SU-DHL-6 (cell line): Measurements from ENCODE around the gene SIRPG.
"Not testable (repeated sequence)": the region's sequence is repeated elsewhere in the genome, so short reads cannot be mapped to it uniquely, and the experiment has no call there.

Experiments
- H2AFZ ChIP-seq: fragments of 200-600 bp; sonication (generic); 2 replicates; pipeline ENCODE4 v1.6.1; 2014; ENCODE audit warnings: low read depth, mild to moderate bottlenecking, moderate library complexity, mixed read lengths, antibody characterized with exemption, low read length; ENCODE audit not compliant: severe bottlenecking
- H3F3A ChIP-seq: fragments of 200-600 bp; shearing (Covaris generic); 2 replicates; pipeline ENCODE4 v1.6.0; 2016; ENCODE audit warnings: antibody characterized with exemption, mild to moderate bottlenecking; ENCODE audit not compliant: insufficient read depth
- H3K27ac ChIP-seq: fragments of 200-600 bp; sonication (generic); 2 replicates; pipeline ENCODE4 v1.5.1; 2016; ENCODE audit warnings: low read depth, mild to moderate bottlenecking, low read length, moderate library complexity, mixed read lengths
- H3K27me3 ChIP-seq: fragments of 200-600 bp; sonication (generic), shearing (Covaris generic); 2 replicates; pipeline ENCODE4 v1.6.0; 2014; ENCODE audit warnings: mild to moderate bottlenecking, low read length
- H3K36me3 ChIP-seq: fragments of 200-600 bp; sonication (generic); 2 replicates; pipeline ENCODE4 v1.6.1; 2014; ENCODE audit warnings: mild to moderate bottlenecking, low read length, mixed read lengths
- H3K4me2 ChIP-seq: fragments of 300-600, 200-600 bp; shearing (Covaris generic), sonication (generic); 2 replicates; pipeline ENCODE4 v1.6.0; 2014; ENCODE audit warnings: low read length, low read depth, mild to moderate bottlenecking; ENCODE audit not compliant: poor library complexity, severe bottlenecking
- H3K4me3 ChIP-seq: fragments of 200-600 bp; sonication (generic); 2 replicates; pipeline ENCODE4 v1.5.1; 2014; ENCODE audit warnings: antibody characterized with exemption, low read length, mild to moderate bottlenecking, mixed read lengths; ENCODE audit not compliant: insufficient read depth, poor library complexity, severe bottlenecking
- H3K79me2 ChIP-seq: fragments of 200-600 bp; sonication (generic); 2 replicates; pipeline ENCODE4 v1.6.1; 2014; ENCODE audit warnings: mild to moderate bottlenecking, low read length, moderate library complexity; ENCODE audit not compliant: insufficient read depth
- H3K9ac ChIP-seq: fragments of 200-600 bp; sonication (generic); 2 replicates; pipeline ENCODE4 v1.7.0; 2014; ENCODE audit warnings: mild to moderate bottlenecking, low read length
- H3K9me2 ChIP-seq: fragments of 200-600 bp; sonication (generic); replicated peaks from 2 replicates; pipeline ENCODE4 v1.6.1; 2014; ENCODE audit warnings: low read length; ENCODE audit not compliant: insufficient read depth
- H3K9me3 ChIP-seq: fragments of 200-600 bp; sonication (generic); 2 replicates; pipeline ENCODE4 v1.6.1; 2014; ENCODE audit warnings: low read length, mixed read lengths; ENCODE audit not compliant: insufficient read depth
- H4K20me1 ChIP-seq: fragments of 200-600 bp; sonication (generic); 2 replicates; pipeline ENCODE4 v1.6.1; 2014; ENCODE audit warnings: low read depth, mild to moderate bottlenecking, antibody characterized with exemption, low read length, moderate library complexity, mixed read lengths
- EZH2phosphoT487 ChIP-seq: fragments of 200-600 bp; sonication (generic), shearing (Covaris generic); conservative IDR thresholded peaks from 2 replicates; pipeline ENCODE4 v1.6.1; 2018; ENCODE audit warnings: mild to moderate bottlenecking, antibody characterized with exemption, low read length, moderate library complexity, mixed read lengths
- TF ChIP-seq, protein P1 (sequence below): fragments of 200-600 bp; sonication (generic); IDR thresholded peaks from one replicate; pipeline ENCODE4 v1.5.1; 2017; ENCODE audit warnings: antibody characterized with exemption, mild to moderate bottlenecking, low read length, moderate library complexity; ENCODE audit not compliant: insufficient read depth, poor library complexity, severe bottlenecking

SIRPG gene

GRCh38 chr20:1644101-1644962 lies 13.2 kb downstream of the SIRPG start:
- H3K27me3 ChIP-seq, result no peaks in the 10 kb centered on the region
- TF ChIP-seq, protein P1, sequence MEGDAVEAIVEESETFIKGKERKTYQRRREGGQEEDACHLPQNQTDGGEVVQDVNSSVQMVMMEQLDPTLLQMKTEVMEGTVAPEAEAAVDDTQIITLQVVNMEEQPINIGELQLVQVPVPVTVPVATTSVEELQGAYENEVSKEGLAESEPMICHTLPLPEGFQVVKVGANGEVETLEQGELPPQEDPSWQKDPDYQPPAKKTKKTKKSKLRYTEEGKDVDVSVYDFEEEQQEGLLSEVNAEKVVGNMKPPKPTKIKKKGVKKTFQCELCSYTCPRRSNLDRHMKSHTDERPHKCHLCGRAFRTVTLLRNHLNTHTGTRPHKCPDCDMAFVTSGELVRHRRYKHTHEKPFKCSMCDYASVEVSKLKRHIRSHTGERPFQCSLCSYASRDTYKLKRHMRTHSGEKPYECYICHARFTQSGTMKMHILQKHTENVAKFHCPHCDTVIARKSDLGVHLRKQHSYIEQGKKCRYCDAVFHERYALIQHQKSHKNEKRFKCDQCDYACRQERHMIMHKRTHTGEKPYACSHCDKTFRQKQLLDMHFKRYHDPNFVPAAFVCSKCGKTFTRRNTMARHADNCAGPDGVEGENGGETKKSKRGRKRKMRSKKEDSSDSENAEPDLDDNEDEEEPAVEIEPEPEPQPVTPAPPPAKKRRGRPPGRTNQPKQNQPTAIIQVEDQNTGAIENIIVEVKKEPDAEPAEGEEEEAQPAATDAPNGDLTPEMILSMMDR, result no peak
- no peak for TF ChIP-seq EZH2phosphoT487
- no peaks in the 10 kb centered on the region for H3K9me2 ChIP-seq
- H3K27ac ChIP-seq, result no peak overlapping the region
- H3K9ac ChIP-seq, result no peak overlapping the region
- H3K4me2 ChIP-seq, result no peak overlapping the region
- H3K4me3 ChIP-seq, result no peak overlapping the region
- no peak overlapping the region for H2AFZ ChIP-seq
- no peaks in the 10 kb centered on the region for H3K36me3 ChIP-seq
- H3K9me3 ChIP-seq, result no peaks in the 10 kb centered on the region
- no peaks in the 10 kb centered on the region for H3F3A ChIP-seq
- no peaks in the 10 kb centered on the region for H3K79me2 ChIP-seq
- no peaks in the 10 kb centered on the region for H4K20me1 ChIP-seq

GRCh38 chr20:1638643-1639042 lies 18.9 kb downstream of the SIRPG start:
- H3K4me2 ChIP-seq, H3K79me2 ChIP-seq, H3F3A ChIP-seq, H3K36me3 ChIP-seq, H3K9me2 ChIP-seq, H4K20me1 ChIP-seq, H3K9me3 ChIP-seq, H3K27me3 ChIP-seq, H3K9ac ChIP-seq, H3K4me3 ChIP-seq, H3K27ac ChIP-seq, H2AFZ ChIP-seq: not testable (repeated sequence)

GRCh38 chr20:1637755-1638154 lies 19.8 kb downstream of the SIRPG start:
- H2AFZ ChIP-seq, result no peak overlapping the region
- no peak overlapping the region for H3K4me2 ChIP-seq
- H3K27ac ChIP-seq, result no peak overlapping the region
- TF ChIP-seq, protein P1, result no peak
- no peak for TF ChIP-seq EZH2phosphoT487
- H3K9me3 ChIP-seq, result no peaks in the 10 kb centered on the region
- no peak overlapping the region for H3K9ac ChIP-seq
- no peaks in the 10 kb centered on the region for H4K20me1 ChIP-seq
- no peaks in the 10 kb centered on the region for H3K27me3 ChIP-seq
- no peaks in the 10 kb centered on the region for H3K9me2 ChIP-seq
- H3F3A ChIP-seq, result no peaks in the 10 kb centered on the region
- H3K4me3 ChIP-seq, result no peak overlapping the region
- no peaks in the 10 kb centered on the region for H3K79me2 ChIP-seq
- no peaks in the 10 kb centered on the region for H3K36me3 ChIP-seq

DNA sequence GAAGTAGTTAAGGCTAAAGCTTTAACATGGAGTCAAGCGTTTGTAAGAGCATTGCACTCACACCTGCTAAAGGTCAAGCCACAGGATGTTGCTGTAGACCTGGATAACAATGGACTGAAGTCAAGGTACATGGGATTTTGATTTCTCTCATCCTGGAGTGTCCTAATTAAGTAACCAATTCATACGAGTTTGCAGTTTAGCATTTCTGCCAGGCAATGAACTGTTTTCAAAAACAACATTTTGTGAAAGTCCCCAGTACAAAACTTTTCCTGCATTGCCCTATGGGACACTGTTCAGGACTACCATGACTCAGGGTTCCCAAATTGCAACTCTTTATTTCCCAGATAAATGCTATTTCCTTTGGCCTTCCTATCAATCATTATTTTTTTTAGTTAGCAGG lies 20.4 kb downstream of the SIRPG start:
- Histone ChIP-seq H3K36me3 (no peaks in the 10 kb centered on the region), H3K4me3 (no peak overlapping the region), H3K27me3 (no peaks in the 10 kb centered on the region), H4K20me1 (no peaks in the 10 kb centered on the region), H3F3A (no peaks in the 10 kb centered on the region), H2AFZ (no peak overlapping the region), H3K9me2 (no peaks in the 10 kb centered on the region), H3K9ac (no peak overlapping the region), H3K27ac (no peak overlapping the region), H3K79me2 (no peaks in the 10 kb centered on the region), H3K9me3 (no peaks in the 10 kb centered on the region), H3K4me2 (no peak overlapping the region)
- TF ChIP-seq, protein P1, result no peak
- TF ChIP-seq EZH2phosphoT487, result no peak
